ENCODE data around the gene ADAM12. TPM values are rescaled to one million over a fixed set of nuclear protein-coding genes. Genes with fewer than 3 reads are reported as not detected.
"Not testable (repeated sequence)": the region's sequence is repeated elsewhere in the genome, so short reads cannot be mapped to it uniquely, and the experiment has no call there.

ADAM12 gene
- total RNA-seq, 2 donors from 2014 or later: 0.27 to 2.2 TPM

- no peak for TF ChIP-seq CTCF (IDR thresholded peaks at IDR 0.05)
- H3K36me3 ChIP-seq: no peaks in the 10 kb centered on the region
- H3K9me3 ChIP-seq: no peaks in the 10 kb centered on the region
- H3K4me1 ChIP-seq (ENCODE audit: control insufficient read depth in 1 of 2, low read depth in 2 of 2): no peaks in the 10 kb centered on the region
- ATAC-seq (ENCODE audit: insufficient number of reproducible peaks, low FRiP score, low read depth) (no peak), DNase-seq (ENCODE audit: low spot score) (no peak)
- H3K27ac ChIP-seq: no peak overlapping the region
- H3K27me3 ChIP-seq (replicated peaks; ENCODE audit: insufficient read depth): no peaks in the 10 kb centered on the region
- no peak overlapping the region for H3K4me3 ChIP-seq
Measured at GRCh38 chr10:126181626-126182025, 206.7 kb downstream of the ADAM12 start.

DNA sequence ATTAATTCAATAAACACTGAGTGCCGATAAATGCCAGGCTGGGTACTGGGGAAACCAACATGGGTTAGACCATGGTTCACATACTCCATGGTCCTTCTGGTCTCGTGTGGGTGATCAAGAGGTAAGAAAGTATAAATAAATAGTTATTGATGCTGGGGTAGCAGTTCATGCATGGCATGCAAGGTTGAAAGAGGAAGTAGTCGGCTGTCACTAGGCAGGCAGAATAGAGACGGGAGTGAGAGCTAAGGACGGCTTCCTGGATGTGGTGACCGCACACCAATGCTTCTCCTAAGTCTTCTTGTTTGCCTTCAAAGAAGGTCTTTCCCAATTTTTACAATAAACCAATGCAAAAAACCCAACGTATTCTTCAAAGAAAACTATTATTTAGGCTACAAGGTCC lies 208.6 kb downstream of the ADAM12 start:
- H3K27me3 ChIP-seq (replicated peaks; ENCODE audit: insufficient read depth): no peaks in the 10 kb centered on the region
- ATAC-seq (ENCODE audit: insufficient number of reproducible peaks, low FRiP score, low read depth): no peak
- DNase-seq (ENCODE audit: low spot score): no peak
- H3K36me3 ChIP-seq: no peaks in the 10 kb centered on the region
- H3K9me3 ChIP-seq: no peaks in the 10 kb centered on the region
- H3K4me3 ChIP-seq: no peak overlapping the region
- no peaks in the 10 kb centered on the region for H3K4me1 ChIP-seq (ENCODE audit: control insufficient read depth in 1 of 2, low read depth in 2 of 2)
- no peak overlapping the region for H3K27ac ChIP-seq
- no peak for TF ChIP-seq CTCF (IDR thresholded peaks at IDR 0.05)

- no peak for DNase-seq (ENCODE audit: low spot score)
- Histone ChIP-seq H3K36me3 (no peaks in the 10 kb centered on the region), H3K4me3 (no peak overlapping the region), H3K27me3 (replicated peaks; ENCODE audit: insufficient read depth) (no peaks in the 10 kb centered on the region), H3K9me3 (no peaks in the 10 kb centered on the region), H3K27ac (no peak overlapping the region), H3K4me1 (ENCODE audit: control insufficient read depth in 1 of 2, low read depth in 2 of 2) (no peaks in the 10 kb centered on the region)
- ATAC-seq (ENCODE audit: insufficient number of reproducible peaks, low FRiP score, low read depth): no peak
- no peak for TF ChIP-seq CTCF (IDR thresholded peaks at IDR 0.05)
Measured at GRCh38 chr10:126177417-126178030, 210.8 kb downstream of the ADAM12 start.

DNA sequence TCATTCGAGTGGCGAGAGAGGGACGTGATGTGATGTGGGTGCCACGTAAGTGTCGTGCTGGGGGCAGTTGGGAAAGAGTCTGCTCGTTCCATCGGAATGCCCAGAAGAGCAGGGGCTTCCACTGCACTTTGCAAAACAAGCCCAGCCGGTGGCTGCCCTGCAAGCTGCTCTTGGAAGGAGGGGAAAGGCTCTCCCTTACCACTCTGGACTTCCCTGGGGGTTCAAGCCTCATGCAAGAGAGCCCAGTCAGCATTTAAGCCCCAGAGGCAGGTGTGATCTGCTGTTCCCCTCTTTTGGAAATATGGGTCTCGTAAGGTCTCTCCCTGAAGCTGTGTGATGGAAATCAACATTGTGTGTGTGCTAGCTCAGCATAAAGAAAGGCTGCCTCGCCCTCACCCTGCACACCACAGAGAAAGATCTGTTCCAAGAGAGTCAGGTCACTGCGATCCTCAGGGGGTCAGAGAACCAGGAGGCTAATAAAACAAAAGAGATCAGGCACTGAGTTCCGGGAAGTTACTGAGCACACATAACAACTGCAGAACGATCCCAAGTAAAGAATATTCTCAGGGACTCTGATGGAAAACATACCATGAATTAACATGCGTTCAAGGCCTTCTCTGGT lies 212.5 kb downstream of the ADAM12 start:
- Histone ChIP-seq H3K9me3 (no peaks in the 10 kb centered on the region), H3K27me3 (replicated peaks; ENCODE audit: insufficient read depth) (no peaks in the 10 kb centered on the region), H3K4me3 (no peak overlapping the region), H3K36me3 (no peaks in the 10 kb centered on the region), H3K4me1 (ENCODE audit: control insufficient read depth in 1 of 2, low read depth in 2 of 2) (no peaks in the 10 kb centered on the region), H3K27ac (no peak overlapping the region)
- DNase-seq (ENCODE audit: low spot score): no peak
- TF ChIP-seq CTCF (IDR thresholded peaks at IDR 0.05): no peak
- no peak for ATAC-seq (ENCODE audit: insufficient number of reproducible peaks, low FRiP score, low read depth)

DNA sequence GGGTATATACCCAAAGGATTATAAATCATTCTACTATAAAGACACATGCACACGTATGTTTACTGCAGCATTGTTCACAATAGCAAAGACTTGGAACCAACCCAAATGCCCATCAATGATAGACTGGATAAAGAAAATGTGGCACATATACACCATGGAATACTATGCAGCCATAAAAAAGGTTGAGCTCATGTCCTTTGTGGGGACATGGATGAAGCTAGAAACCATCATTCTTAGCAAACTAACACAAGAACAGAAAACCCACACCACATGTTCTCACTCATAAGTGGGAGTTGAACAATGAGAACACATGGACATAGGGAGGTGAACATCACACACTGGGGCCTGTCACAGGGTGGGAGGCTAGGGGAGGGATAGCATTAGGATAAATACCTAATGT lies 215.5 kb downstream of the ADAM12 start:
- not testable (repeated sequence) for DNase-seq (ENCODE audit: low spot score); H3K4me3 ChIP-seq; H3K9me3 ChIP-seq; H3K36me3 ChIP-seq; H3K27ac ChIP-seq; ATAC-seq (ENCODE audit: insufficient number of reproducible peaks, low FRiP score, low read depth); H3K27me3 ChIP-seq (replicated peaks; ENCODE audit: insufficient read depth)
- peaks cover 0 to 11% of the 10 kb centered on the region in 2 donors for H3K4me1 ChIP-seq (ENCODE audit: control insufficient read depth in 1 of 2, low read depth in 2 of 2)

GRCh38 chr10:126171555-126171954 lies 216.7 kb downstream of the ADAM12 start:
- no peak overlapping the region for H3K4me3 ChIP-seq

More at GRCh38 chr10:126171555-126171954, 216.7 kb downstream of the ADAM12 start:
- Histone ChIP-seq H3K4me1 (ENCODE audit: control insufficient read depth in 1 of 2, low read depth in 2 of 2) (peaks cover 0 to 11% of the 10 kb centered on the region in 2 donors), H3K27me3 (replicated peaks; ENCODE audit: insufficient read depth) (no peaks in the 10 kb centered on the region), H3K27ac (no peak overlapping the region), H3K9me3 (no peaks in the 10 kb centered on the region), H3K36me3 (no peaks in the 10 kb centered on the region)
- ATAC-seq (ENCODE audit: insufficient number of reproducible peaks, low FRiP score, low read depth) (no peak), DNase-seq (ENCODE audit: low spot score) (no peak)
- TF ChIP-seq CTCF (IDR thresholded peaks at IDR 0.05): no peak
